ENCODE results near the gene ZNF557.

ZNF557 gene

DNA sequence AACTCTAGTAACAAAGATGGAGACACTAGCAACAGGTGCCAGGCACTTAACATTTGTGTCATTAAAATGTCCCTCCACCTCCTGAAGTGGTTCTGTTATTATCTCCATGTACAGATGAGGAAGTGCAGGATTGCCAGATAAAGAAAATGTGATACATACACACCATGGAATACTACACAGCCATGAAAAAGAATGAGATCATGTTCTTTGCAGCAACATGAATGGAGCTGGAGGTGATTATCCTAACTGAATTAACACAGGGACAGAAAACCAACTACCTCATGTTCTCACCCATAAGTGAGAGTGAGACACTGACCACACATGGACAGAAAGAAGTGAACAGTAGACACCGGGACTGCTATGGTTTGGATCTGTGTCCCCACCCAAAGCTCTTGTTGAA lies 60.5 kb downstream of the ZNF557 start:
- DNase-seq = no peak

DNA sequence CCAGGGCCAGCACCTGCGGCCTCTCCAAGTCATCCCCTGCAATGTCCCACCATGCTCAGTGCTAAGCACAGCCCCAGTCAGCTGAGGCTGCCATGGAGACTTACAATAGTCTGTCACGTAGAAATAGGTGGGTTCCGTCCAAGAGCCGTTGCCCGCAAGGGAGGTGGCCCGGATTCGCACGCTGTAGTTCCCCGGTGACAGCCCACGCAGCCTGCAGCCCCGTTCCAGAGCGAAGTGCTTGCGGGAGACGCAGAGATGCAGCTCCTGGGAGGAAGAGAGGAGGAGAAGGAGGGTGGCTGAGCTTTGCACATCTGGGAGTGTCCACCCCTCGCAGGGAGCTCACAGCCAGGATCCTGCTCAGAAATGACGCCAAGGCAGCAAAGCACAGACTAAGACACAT lies 62.6 kb downstream of the ZNF557 start:
- DNase-seq = no peak

DNA sequence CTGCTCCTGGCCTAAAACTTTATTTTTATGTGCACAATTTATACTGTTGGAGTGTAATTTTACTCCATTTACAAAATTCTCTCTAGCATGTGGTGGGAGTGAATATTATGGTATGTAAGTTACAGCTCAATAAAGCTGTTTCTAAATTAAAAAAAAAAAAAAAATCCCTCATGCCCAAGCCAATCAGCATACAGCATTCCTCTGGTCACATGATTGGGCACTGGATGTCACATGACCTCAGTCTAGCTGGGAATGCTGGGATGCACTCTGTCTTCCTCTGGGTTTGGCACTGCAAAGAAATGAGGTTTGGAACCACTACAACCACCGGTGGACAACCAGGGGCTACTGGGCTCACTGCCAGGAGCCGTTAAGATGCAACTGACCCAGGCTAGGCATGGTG lies 67.6 kb downstream of the ZNF557 start:
- DNase-seq = no peak

Measured in midbrain (tissue), 1 donor.